ENCODE data around the gene RTN4R. TPM values are rescaled to one million over a fixed set of nuclear protein-coding genes. Genes with fewer than 3 reads are reported as not detected.
"Not testable (repeated sequence)": the region's sequence is repeated elsewhere in the genome, so short reads cannot be mapped to it uniquely, and the experiment has no call there.

RTN4R gene
- total RNA-seq, 4 donors from 2014 or later = 1.8 to 2.2 TPM; not detected in 2

DNA sequence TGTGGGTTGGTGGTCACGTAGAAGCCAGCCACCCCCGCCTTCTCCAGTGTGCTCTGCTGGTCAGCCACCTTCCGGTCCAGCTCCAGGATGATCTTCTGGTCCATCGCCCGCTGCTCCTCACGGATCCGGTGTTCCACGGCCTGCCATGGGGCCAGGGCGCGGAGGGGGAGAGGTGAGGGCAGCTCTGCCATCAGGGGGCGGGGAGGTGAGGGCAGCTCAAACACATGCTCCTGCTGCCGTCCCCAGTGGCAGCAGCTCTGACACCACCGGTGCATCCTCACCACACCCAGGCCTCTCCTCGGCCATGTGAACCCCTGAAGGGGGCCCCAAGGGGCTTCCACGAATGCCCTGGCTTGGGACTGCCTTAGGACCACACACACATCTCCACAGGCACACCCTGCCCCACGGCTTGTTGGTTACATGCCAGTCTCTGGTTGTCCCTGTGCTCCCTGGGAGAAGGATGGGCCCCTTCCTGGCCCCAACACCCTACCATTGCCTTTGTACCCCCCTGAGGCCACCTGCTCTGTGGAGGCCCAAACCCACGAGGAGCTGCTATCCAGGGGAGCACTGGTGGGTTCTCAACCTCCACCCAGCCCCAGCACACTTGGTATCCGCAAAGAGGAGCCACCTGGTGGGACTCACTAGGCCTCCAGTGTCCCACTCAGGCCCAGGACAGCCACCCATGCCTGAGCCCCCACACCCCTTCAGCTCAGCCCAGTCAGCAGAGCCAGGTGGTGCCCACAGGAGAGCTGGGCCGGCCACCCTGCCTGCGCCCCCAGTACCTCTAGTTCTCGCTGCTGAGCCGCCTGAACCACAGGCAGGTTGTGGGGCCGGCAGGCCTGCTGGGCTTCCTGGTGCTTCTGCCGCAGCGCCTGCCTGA, 47.5 kb upstream of the RTN4R start:
- TF ChIP-seq CTCF (IDR thresholded peaks at IDR 0.05) = no peak
- no peak for TF ChIP-seq POLR2AphosphoS5 (IDR thresholded peaks at IDR 0.05)
- no peak for TF ChIP-seq POLR2A (IDR thresholded peaks at IDR 0.05; ENCODE audit: low read depth)
- no peak for TF ChIP-seq EP300 (IDR thresholded peaks at IDR 0.05)
- peaks cover 0 to 20% (median 11%) of the 10 kb centered on the region in 4 donors for H3K36me3 ChIP-seq
- peak; percentile 78 for DNase-seq (ENCODE audit: extremely low spot score)
- intact Hi-C loops (cut with DNase I) = no loop called here
- H3K27ac ChIP-seq (replicated peaks in 1 of 4) = no peak overlapping the region
- no peak overlapping the region for H3K4me3 ChIP-seq
- WGBS = 82% methylated on average over 10 of the region's 25 CpGs
- H3K4me1 ChIP-seq = peaks cover 20 to 43% (median 34%) of the 10 kb centered on the region in 4 donors
- H3K27me3 ChIP-seq = no peaks in the 10 kb centered on the region
- H3K9me3 ChIP-seq = no peaks in the 10 kb centered on the region

- H3K9me3 ChIP-seq; H3K4me3 ChIP-seq; intact Hi-C loops (cut with DNase I); H3K27ac ChIP-seq (replicated peaks in 1 of 4); H3K27me3 ChIP-seq: not testable (repeated sequence)
- DNase-seq (ENCODE audit: extremely low spot score) = peak; percentile 37
- H3K36me3 ChIP-seq = peaks cover 0 to 20% (median 11%) of the 10 kb centered on the region in 4 donors
- H3K4me1 ChIP-seq = peaks cover 19 to 40% (median 32%) of the 10 kb centered on the region in 4 donors
- 100% methylated on average over 5 of the region's 12 CpGs for WGBS
Observed at GRCh38 chr22:20314741-20315336, 46.7 kb upstream of the RTN4R start.

DNA sequence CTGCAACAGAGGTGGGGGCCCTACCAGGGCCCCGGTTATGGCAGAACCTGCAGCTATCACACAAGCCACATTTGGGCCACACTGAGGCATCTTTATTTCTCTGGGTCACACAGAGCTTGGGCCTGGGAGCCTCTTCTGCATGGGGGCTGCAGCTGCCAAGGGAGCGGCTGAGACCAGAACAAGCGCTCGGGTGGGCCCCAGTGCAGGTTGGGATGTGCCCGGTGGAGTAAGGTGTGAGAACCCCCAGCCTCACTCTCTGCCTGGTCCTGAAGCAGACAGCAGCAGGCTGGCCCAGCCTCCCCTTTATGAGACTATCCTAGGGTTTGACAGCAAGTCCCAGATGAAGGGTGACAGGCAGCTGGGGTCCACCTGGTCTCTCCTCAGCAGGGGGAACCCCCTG, 46.1 kb upstream of the RTN4R start:
- H3K4me3 ChIP-seq; H3K27ac ChIP-seq (replicated peaks in 1 of 4); intact Hi-C loops (cut with DNase I); H3K9me3 ChIP-seq; H3K27me3 ChIP-seq: not testable (repeated sequence)
- 85% methylated on average over 4 of the region's 5 CpGs for WGBS
- Histone ChIP-seq H3K4me1 (peaks cover 18 to 37% (median 30%) of the 10 kb centered on the region in 4 donors), H3K36me3 (peaks cover 0 to 20% (median 11%) of the 10 kb centered on the region in 4 donors)
- peak; percentile 50 for DNase-seq (ENCODE audit: extremely low spot score)

DNA sequence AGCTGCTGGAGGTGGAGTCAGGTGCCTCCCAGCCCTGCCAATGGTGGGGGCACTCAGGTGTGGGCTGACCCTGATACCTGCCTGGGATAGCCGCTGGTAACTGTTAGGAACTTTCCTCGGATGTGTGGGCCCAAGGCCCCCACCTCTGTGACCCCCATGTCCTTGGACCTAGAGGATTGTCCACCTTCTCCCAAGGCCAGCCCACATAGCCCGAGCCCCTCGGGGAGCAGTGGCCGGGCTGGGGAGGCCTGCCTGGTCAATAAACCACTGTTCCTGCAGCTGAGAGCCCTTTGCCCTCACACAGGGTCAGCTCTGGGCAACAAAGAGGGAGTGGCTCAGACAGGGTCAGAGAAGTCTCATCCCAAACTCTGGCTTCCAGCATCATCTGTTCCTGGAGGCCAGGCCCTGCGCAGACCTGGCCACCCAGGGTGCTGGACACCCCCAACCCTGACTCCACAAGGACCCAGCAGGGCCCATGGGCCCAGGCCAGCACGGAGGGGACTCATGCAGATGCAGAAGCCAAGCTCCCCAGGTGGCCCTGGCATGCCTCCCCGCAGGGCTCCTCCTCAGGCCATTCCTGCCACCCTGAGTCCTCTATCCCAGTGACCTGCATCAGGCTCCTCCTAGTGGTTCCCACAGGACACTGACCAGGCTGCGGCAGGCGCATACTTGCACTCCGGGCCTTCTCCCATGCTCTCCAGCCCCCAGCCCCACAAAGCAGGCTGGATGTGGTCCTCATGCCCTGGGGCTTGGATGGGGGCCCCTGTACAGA, 45.4 kb upstream of the RTN4R start:
- peak; percentile 21 for DNase-seq (ENCODE audit: extremely low spot score)
- H3K4me3 ChIP-seq; H3K9me3 ChIP-seq; H3K27ac ChIP-seq (replicated peaks in 1 of 4); H3K27me3 ChIP-seq; intact Hi-C loops (cut with DNase I): not testable (repeated sequence)
- peaks cover 0 to 20% (median 11%) of the 10 kb centered on the region in 4 donors for H3K36me3 ChIP-seq
- H3K4me1 ChIP-seq = peaks cover 11 to 30% (median 22%) of the 10 kb centered on the region in 4 donors
- WGBS = 52% methylated on average over 3 of the region's 11 CpGs

- DNase-seq (ENCODE audit: extremely low spot score) = peak; percentile 78
- Histone ChIP-seq H3K36me3 (peaks cover 0 to 20% (median 11%) of the 10 kb centered on the region in 4 donors), H3K27me3 (no peaks in the 10 kb centered on the region), H3K4me3 (no peak overlapping the region), H3K9me3 (no peaks in the 10 kb centered on the region), H3K4me1 (peaks cover 2 to 21% (median 13%) of the 10 kb centered on the region in 4 donors), H3K27ac (replicated peaks in 1 of 4) (no peak overlapping the region)
- intact Hi-C loops (cut with DNase I) = no loop called here
- 83% methylated on average over 4 of the region's 14 CpGs for WGBS
- TF ChIP-seq CTCF (IDR thresholded peaks at IDR 0.05) = no peak
- no peak for TF ChIP-seq POLR2AphosphoS5 (IDR thresholded peaks at IDR 0.05)
Observed at GRCh38 chr22:20312396-20313191, 44.5 kb upstream of the RTN4R start.

GRCh38 chr22:20311249-20312062, 43.3 kb upstream of the RTN4R start:
- H3K27ac ChIP-seq (replicated peaks in 1 of 4); H3K27me3 ChIP-seq; H3K4me1 ChIP-seq; H3K4me3 ChIP-seq; DNase-seq (ENCODE audit: extremely low spot score); intact Hi-C loops (cut with DNase I); H3K9me3 ChIP-seq: not testable (repeated sequence)
- WGBS = 91% methylated on average over 12 of the region's 20 CpGs
- peaks cover 0 to 20% (median 11%) of the 10 kb centered on the region in 4 donors for H3K36me3 ChIP-seq

DNA sequence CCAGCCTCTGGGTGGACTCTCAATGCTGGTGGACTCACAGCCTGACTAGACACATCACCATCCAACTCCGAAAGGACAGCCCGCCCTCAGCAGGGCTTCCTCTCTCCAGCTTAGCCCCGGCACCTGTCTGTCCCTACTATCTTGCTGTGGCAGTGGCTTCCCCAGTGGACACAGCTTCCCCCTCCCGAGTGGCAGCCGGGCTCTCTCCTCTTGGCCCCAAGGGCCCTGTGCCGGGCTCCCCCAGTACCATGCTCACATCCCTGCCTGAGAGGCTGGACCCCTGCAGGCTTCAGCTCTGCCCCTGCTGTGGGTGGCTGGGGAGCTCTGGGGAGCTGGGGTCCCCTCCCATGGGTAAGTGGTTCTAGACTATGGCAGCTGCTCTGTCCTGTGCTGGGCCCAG, 42.7 kb upstream of the RTN4R start:
- WGBS = 80% methylated on average over 2 of the region's 6 CpGs
- H3K36me3 ChIP-seq = peaks cover 0 to 18% (median 11%) of the 10 kb centered on the region in 4 donors
- H3K4me3 ChIP-seq; intact Hi-C loops (cut with DNase I); H3K9me3 ChIP-seq; H3K27ac ChIP-seq (replicated peaks in 1 of 4); H3K4me1 ChIP-seq; DNase-seq (ENCODE audit: extremely low spot score); H3K27me3 ChIP-seq: not testable (repeated sequence)

DNA sequence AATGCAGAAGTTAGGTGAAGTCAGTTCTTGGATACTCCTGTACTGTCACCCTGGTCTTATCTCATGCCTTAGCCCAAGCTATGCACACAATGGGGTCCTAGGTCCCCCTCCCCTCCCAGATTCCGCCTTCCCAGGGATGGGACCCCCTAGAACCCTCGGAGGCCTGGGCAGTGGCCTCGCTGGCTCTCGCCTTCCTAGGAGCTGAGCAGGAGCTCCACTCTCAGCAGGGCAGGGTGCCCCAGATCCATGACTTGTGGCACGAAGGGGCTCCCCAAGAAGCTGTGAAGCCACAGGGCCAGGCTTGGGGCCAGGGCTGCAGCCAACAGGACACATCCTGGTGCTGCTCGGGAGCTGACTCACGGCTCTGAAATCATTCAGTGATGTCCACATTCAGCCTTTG, 42.1 kb upstream of the RTN4R start:
- H3K4me3 ChIP-seq; intact Hi-C loops (cut with DNase I); H3K9me3 ChIP-seq; H3K4me1 ChIP-seq; DNase-seq (ENCODE audit: extremely low spot score); H3K27ac ChIP-seq (replicated peaks in 1 of 4): not testable (repeated sequence)
- Histone ChIP-seq H3K36me3 (peaks cover 0 to 12% (median 8%) of the 10 kb centered on the region in 4 donors), H3K27me3 (peaks cover 0 to 13% (median 0%) of the 10 kb centered on the region in 4 donors)
- 60% methylated on average over 1 of the region's 7 CpGs for WGBS
